Measurements from ENCODE around the gene SPDEF.

DNA sequence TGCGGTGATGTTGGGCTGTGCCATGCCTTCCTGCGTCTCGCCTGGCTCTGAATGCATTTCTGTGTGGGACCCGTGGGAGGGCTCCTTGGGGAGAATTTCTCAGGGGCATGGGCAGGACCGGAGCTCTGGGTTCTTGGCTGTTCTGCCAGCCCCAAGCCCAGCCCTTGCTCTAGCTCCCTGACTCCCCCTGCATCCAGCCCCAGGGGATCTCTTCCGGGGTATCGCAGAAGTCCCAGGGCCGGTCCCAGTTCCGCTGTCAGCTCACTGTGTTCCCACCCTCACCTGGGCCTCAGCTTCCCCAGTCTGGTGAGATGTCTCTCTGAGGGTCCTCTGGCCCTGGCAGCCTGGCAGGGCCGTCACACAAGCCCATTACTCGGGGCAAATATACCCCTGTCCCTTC lies 20.5 kb downstream of the SPDEF start:
- TF ChIP-seq, protein P1, sequence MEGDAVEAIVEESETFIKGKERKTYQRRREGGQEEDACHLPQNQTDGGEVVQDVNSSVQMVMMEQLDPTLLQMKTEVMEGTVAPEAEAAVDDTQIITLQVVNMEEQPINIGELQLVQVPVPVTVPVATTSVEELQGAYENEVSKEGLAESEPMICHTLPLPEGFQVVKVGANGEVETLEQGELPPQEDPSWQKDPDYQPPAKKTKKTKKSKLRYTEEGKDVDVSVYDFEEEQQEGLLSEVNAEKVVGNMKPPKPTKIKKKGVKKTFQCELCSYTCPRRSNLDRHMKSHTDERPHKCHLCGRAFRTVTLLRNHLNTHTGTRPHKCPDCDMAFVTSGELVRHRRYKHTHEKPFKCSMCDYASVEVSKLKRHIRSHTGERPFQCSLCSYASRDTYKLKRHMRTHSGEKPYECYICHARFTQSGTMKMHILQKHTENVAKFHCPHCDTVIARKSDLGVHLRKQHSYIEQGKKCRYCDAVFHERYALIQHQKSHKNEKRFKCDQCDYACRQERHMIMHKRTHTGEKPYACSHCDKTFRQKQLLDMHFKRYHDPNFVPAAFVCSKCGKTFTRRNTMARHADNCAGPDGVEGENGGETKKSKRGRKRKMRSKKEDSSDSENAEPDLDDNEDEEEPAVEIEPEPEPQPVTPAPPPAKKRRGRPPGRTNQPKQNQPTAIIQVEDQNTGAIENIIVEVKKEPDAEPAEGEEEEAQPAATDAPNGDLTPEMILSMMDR (conservative IDR thresholded peaks at IDR 0.05 in 1 of 2, IDR thresholded peaks at IDR 0.05 in 1 of 2; ENCODE audit: low read depth in 1 of 2, low read length in 2 of 2): no peak
- TF ChIP-seq EZH2 (IDR thresholded peaks at IDR 0.05; ENCODE audit: low read length, missing control alignments): no peak

All from fibroblast of lung (primary cell).